HUES64 (cell line): ENCODE results near the gene C18orf54. TPM values are rescaled to one million over a fixed set of nuclear protein-coding genes. Genes with fewer than 3 reads are reported as not detected.
"Not testable (repeated sequence)": the region's sequence is repeated elsewhere in the genome, so short reads cannot be mapped to it uniquely, and the experiment has no call there.

ENCODE experiments used
- H3K27ac ChIP-seq: 2 replicates; pipeline ENCODE4 v1.7.0; 2013; ENCODE audit warnings: low read depth, low read length, inconsistent platforms
- H3K27me3 ChIP-seq: 2 replicates; pipeline ENCODE4 v1.6.1; 2013; ENCODE audit warnings: mild to moderate bottlenecking, low read length; ENCODE audit not compliant: insufficient read depth
- H3K36me3 ChIP-seq: 2 replicates; pipeline ENCODE4 v1.6.1; 2013; ENCODE audit warnings: mild to moderate bottlenecking, low read length; ENCODE audit not compliant: insufficient read depth
- H3K4me1 ChIP-seq: 2 replicates; pipeline ENCODE4 v1.6.1; 2013; ENCODE audit warnings: mild to moderate bottlenecking, low read length, moderate library complexity; ENCODE audit not compliant: insufficient read depth
- H3K4me3 ChIP-seq: 2 replicates; pipeline ENCODE4 v1.5.1; 2013; ENCODE audit warnings: mild to moderate bottlenecking, low read length, moderate library complexity
- H3K9ac ChIP-seq: 2 replicates; pipeline ENCODE4 v1.6.1; 2013; ENCODE audit warnings: mild to moderate bottlenecking, low read depth, low read length
- H3K9me3 ChIP-seq: 2 replicates; pipeline ENCODE4 v1.6.1; 2013; ENCODE audit warnings: low read depth, low read length; ENCODE audit not compliant: insufficient read depth
- WGBS: fragments of 150-250, 120-280 bp; methylation state at CpG from one replicate; pipeline ENCODE4 v1.1.7; 2013; ENCODE audit warnings: missing lambda C conversion rate; 5-methylcytosine and 5-hydroxymethylcytosine counted together
- polyA plus RNA-seq, 2 experiments: library from polyadenylated mRNA; stranded (reverse); fragments of 50-300 nt; gene quantifications; one replicate each; pipeline ENCODE4 v1.2.3, GENCODE V29; 2013

C18orf54 gene
- polyA plus RNA-seq (2013, experiment 1 of 2) = 17.9 TPM
- polyA plus RNA-seq (2013, experiment 2 of 2) = 18.6 TPM

- H3K4me1 ChIP-seq = peaks cover 22% of the 10 kb centered on the region
- no peaks in the 10 kb centered on the region for H3K9me3 ChIP-seq
- peak within 1 kb of the TSS; percentile 80 for H3K9ac ChIP-seq
- peak within 1 kb of the TSS; percentile 60 for H3K27ac ChIP-seq
- H3K36me3 ChIP-seq = peaks cover 26% of the 10 kb centered on the region
- H3K4me3 ChIP-seq = peak within 1 kb of the TSS; percentile 89
- under 1% methylated on average over 62 of the region's 62 CpGs for WGBS
- H3K27me3 ChIP-seq = no peaks in the 10 kb centered on the region
Measured at GRCh38 chr18:54357660-54358494, at the start of gene C18orf54, which contains the start of gene STARD6. Gene C18orf54 (plus strand): TSS chr18:54357906. CDS start chr18:54360573, 2,667 bp downstream. Gene STARD6 (minus strand): TSS chr18:54357858. CDS start chr18:54354573, 3,285 bp downstream.

GRCh38 chr18:54309564-54309963 is 48.1 kb upstream of the C18orf54 start:
- not testable (repeated sequence) for H3K9me3 ChIP-seq, H3K4me1 ChIP-seq, H3K36me3 ChIP-seq, H3K27me3 ChIP-seq, H3K9ac ChIP-seq, H3K27ac ChIP-seq, H3K4me3 ChIP-seq
- 87% methylated on average over 8 of the region's 8 CpGs for WGBS

- no peaks in the 10 kb centered on the region for H3K9me3 ChIP-seq
- H3K9ac ChIP-seq = no peak overlapping the region
- H3K4me1 ChIP-seq = peaks cover 13% of the 10 kb centered on the region
- no peaks in the 10 kb centered on the region for H3K27me3 ChIP-seq
- no peak overlapping the region for H3K4me3 ChIP-seq
- no peak overlapping the region for H3K27ac ChIP-seq
- H3K36me3 ChIP-seq = no peaks in the 10 kb centered on the region
Measured at GRCh38 chr18:54316071-54316820, 41.5 kb upstream of the C18orf54 start.

- H3K27ac ChIP-seq = no peak overlapping the region
- H3K27me3 ChIP-seq = no peaks in the 10 kb centered on the region
- no peak overlapping the region for H3K4me3 ChIP-seq
- H3K36me3 ChIP-seq = no peaks in the 10 kb centered on the region
- H3K4me1 ChIP-seq = peaks cover 13% of the 10 kb centered on the region
- H3K9me3 ChIP-seq = no peaks in the 10 kb centered on the region
- no peak overlapping the region for H3K9ac ChIP-seq
Measured at GRCh38 chr18:54323561-54323960, 34.1 kb upstream of the C18orf54 start.

- Histone ChIP-seq H3K36me3 (no peaks in the 10 kb centered on the region), H3K9me3 (no peaks in the 10 kb centered on the region), H3K4me1 (peaks cover 13% of the 10 kb centered on the region), H3K4me3 (no peak overlapping the region), H3K27me3 (no peaks in the 10 kb centered on the region), H3K9ac (no peak overlapping the region), H3K27ac (no peak overlapping the region)
- 84% methylated on average over 2 of the region's 2 CpGs for WGBS
Measured at GRCh38 chr18:54323970-54324369, 33.7 kb upstream of the C18orf54 start.

- no peaks in the 10 kb centered on the region for H3K27me3 ChIP-seq
- 90% methylated on average over 4 of the region's 4 CpGs for WGBS
Measured at GRCh38 chr18:54327818-54328217, 29.9 kb upstream of the C18orf54 start.

GRCh38 chr18:54329787-54330186 is 27.9 kb upstream of the C18orf54 start:
- Histone ChIP-seq H3K27me3 (no peaks in the 10 kb centered on the region), H3K9ac (no peak overlapping the region), H3K36me3 (no peaks in the 10 kb centered on the region), H3K27ac (no peak overlapping the region), H3K4me1 (no peaks in the 10 kb centered on the region), H3K4me3 (no peak overlapping the region), H3K9me3 (no peaks in the 10 kb centered on the region)

More at GRCh38 chr18:54327818-54328217, 29.9 kb upstream of the C18orf54 start:
- Histone ChIP-seq H3K27ac (no peak overlapping the region), H3K36me3 (no peaks in the 10 kb centered on the region), H3K4me1 (no peaks in the 10 kb centered on the region), H3K9ac (no peak overlapping the region), H3K9me3 (no peaks in the 10 kb centered on the region), H3K4me3 (no peak overlapping the region)

GRCh38 chr18:54330768-54331548 is 26.7 kb upstream of the C18orf54 start:
- no peak overlapping the region for H3K27ac ChIP-seq
- no peak overlapping the region for H3K4me3 ChIP-seq
- no peaks in the 10 kb centered on the region for H3K4me1 ChIP-seq
- H3K9me3 ChIP-seq = no peaks in the 10 kb centered on the region
- WGBS = 92% methylated on average over 4 of the region's 6 CpGs
- H3K27me3 ChIP-seq = no peaks in the 10 kb centered on the region
- no peak overlapping the region for H3K9ac ChIP-seq
- no peaks in the 10 kb centered on the region for H3K36me3 ChIP-seq

- no peaks in the 10 kb centered on the region for H3K36me3 ChIP-seq
- no peak overlapping the region for H3K27ac ChIP-seq
- no peak overlapping the region for H3K4me3 ChIP-seq
- 93% methylated on average over 2 of the region's 2 CpGs for WGBS
- H3K27me3 ChIP-seq = no peaks in the 10 kb centered on the region
- H3K9ac ChIP-seq = no peak overlapping the region
- no peaks in the 10 kb centered on the region; the same call in 1 of the 2 replicates for H3K9me3 ChIP-seq
- no peaks in the 10 kb centered on the region for H3K4me1 ChIP-seq
Measured at GRCh38 chr18:54335638-54336173, 22.0 kb upstream of the C18orf54 start.

- Histone ChIP-seq H3K27ac (no peak overlapping the region), H3K9ac (no peak overlapping the region), H3K9me3 (peaks cover 10% of the 10 kb centered on the region), H3K27me3 (no peaks in the 10 kb centered on the region), H3K4me3 (no peak overlapping the region), H3K4me1 (no peaks in the 10 kb centered on the region), H3K36me3 (no peaks in the 10 kb centered on the region)
- 96% methylated on average over 4 of the region's 4 CpGs for WGBS
Measured at GRCh38 chr18:54338230-54338629, 19.5 kb upstream of the C18orf54 start.
